ENCODE results near the gene MSI1.

MSI1 gene

GRCh38 chr12:120368789-120369602, at the start of gene MSI1:
TSS of gene MSI1 (minus strand) at chr12:120369164. CDS start at chr12:120369091, 73 bp downstream.
- TF ChIP-seq, protein P1, sequence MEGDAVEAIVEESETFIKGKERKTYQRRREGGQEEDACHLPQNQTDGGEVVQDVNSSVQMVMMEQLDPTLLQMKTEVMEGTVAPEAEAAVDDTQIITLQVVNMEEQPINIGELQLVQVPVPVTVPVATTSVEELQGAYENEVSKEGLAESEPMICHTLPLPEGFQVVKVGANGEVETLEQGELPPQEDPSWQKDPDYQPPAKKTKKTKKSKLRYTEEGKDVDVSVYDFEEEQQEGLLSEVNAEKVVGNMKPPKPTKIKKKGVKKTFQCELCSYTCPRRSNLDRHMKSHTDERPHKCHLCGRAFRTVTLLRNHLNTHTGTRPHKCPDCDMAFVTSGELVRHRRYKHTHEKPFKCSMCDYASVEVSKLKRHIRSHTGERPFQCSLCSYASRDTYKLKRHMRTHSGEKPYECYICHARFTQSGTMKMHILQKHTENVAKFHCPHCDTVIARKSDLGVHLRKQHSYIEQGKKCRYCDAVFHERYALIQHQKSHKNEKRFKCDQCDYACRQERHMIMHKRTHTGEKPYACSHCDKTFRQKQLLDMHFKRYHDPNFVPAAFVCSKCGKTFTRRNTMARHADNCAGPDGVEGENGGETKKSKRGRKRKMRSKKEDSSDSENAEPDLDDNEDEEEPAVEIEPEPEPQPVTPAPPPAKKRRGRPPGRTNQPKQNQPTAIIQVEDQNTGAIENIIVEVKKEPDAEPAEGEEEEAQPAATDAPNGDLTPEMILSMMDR (IDR thresholded peaks at IDR 0.05; ENCODE audit: insufficient read depth, low read depth, low read length, missing control alignments): no peak
- no peak within 1 kb of the TSS for H3K4me3 ChIP-seq (ENCODE audit: low read length)

GRCh38 chr12:120417917-120418580, 49.1 kb upstream of the MSI1 start:
- no peak for DNase-seq (ENCODE audit: low read depth)
- no peak overlapping the region for H3K4me3 ChIP-seq (ENCODE audit: low read length)
- TF ChIP-seq, protein P1 (IDR thresholded peaks at IDR 0.05; ENCODE audit: insufficient read depth, low read depth, low read length, missing control alignments): no peak

More at GRCh38 chr12:120368789-120369602, at the start of gene MSI1:
- no peak for DNase-seq (ENCODE audit: low read depth)

DNA sequence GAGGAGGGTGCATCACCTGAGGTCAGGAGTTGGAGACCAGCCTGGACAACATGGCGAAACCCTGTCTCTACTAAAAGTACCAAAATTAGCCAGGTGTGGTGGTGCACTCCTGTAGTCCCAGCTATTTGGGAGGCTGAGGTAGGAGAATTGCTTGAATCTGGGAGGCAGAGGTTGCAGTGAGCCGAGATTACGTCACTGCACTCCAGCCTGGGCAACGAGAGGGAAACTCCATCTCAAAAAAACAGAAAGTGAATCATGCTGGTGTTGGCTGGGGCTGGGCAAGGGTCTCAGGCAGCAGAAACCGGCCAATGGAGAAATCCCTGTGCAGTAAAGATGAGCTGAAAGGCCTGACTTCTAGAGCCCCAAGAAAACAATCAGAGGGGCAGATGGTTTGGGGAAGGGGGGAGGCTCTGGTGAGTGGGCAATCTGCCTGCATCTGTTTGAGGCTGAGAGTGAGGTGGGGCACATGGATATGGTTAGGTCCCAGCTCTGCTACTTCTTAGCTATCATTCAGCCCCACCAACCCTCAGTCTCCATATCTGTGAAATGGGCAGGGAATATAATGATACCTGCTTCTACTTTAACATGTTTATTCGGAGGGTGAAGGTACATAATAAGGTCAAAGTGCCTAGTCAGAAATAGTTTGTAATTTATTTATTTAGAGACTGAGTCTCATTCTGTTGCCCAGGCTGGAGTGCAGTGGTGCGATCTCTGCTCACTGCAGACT, 47.7 kb upstream of the MSI1 start:
- H3K4me3 ChIP-seq (ENCODE audit: low read length): no peak overlapping the region
- TF ChIP-seq, protein P1 (IDR thresholded peaks at IDR 0.05; ENCODE audit: insufficient read depth, low read depth, low read length, missing control alignments): no peak
- no peak for DNase-seq (ENCODE audit: low read depth)

GRCh38 chr12:120413901-120414695, 45.1 kb upstream of the MSI1 start:
- DNase-seq (ENCODE audit: low read depth): no peak
- no peak overlapping the region for H3K4me3 ChIP-seq (ENCODE audit: low read length)
- TF ChIP-seq, protein P1 (IDR thresholded peaks at IDR 0.05; ENCODE audit: insufficient read depth, low read depth, low read length, missing control alignments): no peak

- DNase-seq (ENCODE audit: low read depth): no peak
- TF ChIP-seq, protein P1 (IDR thresholded peaks at IDR 0.05; ENCODE audit: insufficient read depth, low read depth, low read length, missing control alignments): no peak
- no peak overlapping the region for H3K4me3 ChIP-seq (ENCODE audit: low read length)
These were observed 43.5 kb upstream of the MSI1 start for GRCh38 chr12:120412421-120412820.

- TF ChIP-seq, protein P1 (IDR thresholded peaks at IDR 0.05; ENCODE audit: insufficient read depth, low read depth, low read length, missing control alignments): no peak
- no peak for DNase-seq (ENCODE audit: low read depth)
These were observed 39.8 kb upstream of the MSI1 start for GRCh38 chr12:120408771-120409170.

More at GRCh38 chr12:120408771-120409170, 39.8 kb upstream of the MSI1 start:
- no peak overlapping the region for H3K4me3 ChIP-seq (ENCODE audit: low read length)
